ENCODE data around the gene REEP6.

Gene REEP6

DNA sequence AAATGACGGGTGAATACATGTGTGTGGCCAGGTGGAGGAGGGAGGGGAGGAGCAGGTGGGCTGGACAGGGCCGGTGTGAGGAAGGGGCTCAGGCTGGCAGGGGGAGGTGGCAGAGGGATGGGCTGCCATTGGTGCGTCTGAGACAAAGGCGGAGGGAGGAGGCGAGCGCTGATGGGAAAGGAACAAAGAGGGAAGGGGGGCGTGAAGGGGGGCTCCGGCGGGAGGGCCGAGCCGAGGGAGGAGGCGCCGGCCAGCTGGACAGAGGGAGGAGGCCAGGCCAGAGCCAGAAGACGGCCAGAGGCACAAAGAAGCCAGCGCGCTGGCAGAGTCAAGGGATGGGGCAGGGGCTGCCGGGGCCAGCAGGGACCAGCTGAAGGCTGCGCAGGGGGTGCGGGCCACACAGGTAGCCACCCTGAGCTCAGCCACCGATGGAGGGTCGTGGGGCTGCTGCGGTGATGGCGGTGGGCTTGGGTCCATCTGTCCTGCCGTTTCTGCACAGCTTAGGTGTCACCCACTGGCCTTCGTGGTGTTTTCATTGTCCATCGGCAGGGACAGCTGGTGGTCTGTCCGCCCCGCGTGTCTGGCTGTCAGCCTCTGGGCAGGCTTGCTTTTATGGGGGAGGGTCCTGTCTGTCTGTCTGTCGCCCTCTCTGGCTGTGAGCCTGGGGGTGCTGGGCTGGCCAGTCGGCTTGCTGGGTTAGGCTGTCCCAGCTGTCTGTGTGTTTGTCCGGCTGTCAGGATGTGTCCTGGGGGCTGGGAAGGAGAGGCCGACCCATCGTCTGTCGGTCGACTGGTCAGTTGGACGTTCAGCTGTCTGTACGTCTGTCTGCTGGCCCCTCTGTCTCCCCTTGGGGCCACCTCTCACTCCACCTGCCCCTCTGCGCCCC, 38.8 kb upstream of the REEP6 start:
- Histone ChIP-seq H3K27me3 (ENCODE audit: low read length) (no peaks in the 10 kb centered on the region), H3K9me3 (ENCODE audit: insufficient read depth, low read length) (no peaks in the 10 kb centered on the region), H3F3A (ENCODE audit: insufficient read depth) (no peaks in the 10 kb centered on the region), H3K4me2 (ENCODE audit: low read depth, low read length, poor library complexity, severe bottlenecking) (no peak overlapping the region), H4K20me1 (ENCODE audit: low read depth, low read length) (no peaks in the 10 kb centered on the region), H3K79me2 (ENCODE audit: insufficient read depth, low read length) (no peaks in the 10 kb centered on the region), H3K36me3 (ENCODE audit: low read length) (no peaks in the 10 kb centered on the region), H3K27ac (ENCODE audit: low read depth, low read length) (no peak overlapping the region), H3K4me3 (ENCODE audit: insufficient read depth, low read length, poor library complexity, severe bottlenecking) (no peak overlapping the region), H3K9ac (ENCODE audit: low read length) (no peak overlapping the region), H3K9me2 (replicated peaks; ENCODE audit: insufficient read depth, low read length) (no peaks in the 10 kb centered on the region), H2AFZ (ENCODE audit: low read depth, low read length, severe bottlenecking) (no peak overlapping the region)
- TF ChIP-seq, protein P1, sequence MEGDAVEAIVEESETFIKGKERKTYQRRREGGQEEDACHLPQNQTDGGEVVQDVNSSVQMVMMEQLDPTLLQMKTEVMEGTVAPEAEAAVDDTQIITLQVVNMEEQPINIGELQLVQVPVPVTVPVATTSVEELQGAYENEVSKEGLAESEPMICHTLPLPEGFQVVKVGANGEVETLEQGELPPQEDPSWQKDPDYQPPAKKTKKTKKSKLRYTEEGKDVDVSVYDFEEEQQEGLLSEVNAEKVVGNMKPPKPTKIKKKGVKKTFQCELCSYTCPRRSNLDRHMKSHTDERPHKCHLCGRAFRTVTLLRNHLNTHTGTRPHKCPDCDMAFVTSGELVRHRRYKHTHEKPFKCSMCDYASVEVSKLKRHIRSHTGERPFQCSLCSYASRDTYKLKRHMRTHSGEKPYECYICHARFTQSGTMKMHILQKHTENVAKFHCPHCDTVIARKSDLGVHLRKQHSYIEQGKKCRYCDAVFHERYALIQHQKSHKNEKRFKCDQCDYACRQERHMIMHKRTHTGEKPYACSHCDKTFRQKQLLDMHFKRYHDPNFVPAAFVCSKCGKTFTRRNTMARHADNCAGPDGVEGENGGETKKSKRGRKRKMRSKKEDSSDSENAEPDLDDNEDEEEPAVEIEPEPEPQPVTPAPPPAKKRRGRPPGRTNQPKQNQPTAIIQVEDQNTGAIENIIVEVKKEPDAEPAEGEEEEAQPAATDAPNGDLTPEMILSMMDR (IDR thresholded peaks at IDR 0.05; ENCODE audit: insufficient read depth, low read length, poor library complexity, severe bottlenecking): no peak
- no peak for TF ChIP-seq EZH2phosphoT487 (conservative IDR thresholded peaks at IDR 0.05; ENCODE audit: low read length)

DNA sequence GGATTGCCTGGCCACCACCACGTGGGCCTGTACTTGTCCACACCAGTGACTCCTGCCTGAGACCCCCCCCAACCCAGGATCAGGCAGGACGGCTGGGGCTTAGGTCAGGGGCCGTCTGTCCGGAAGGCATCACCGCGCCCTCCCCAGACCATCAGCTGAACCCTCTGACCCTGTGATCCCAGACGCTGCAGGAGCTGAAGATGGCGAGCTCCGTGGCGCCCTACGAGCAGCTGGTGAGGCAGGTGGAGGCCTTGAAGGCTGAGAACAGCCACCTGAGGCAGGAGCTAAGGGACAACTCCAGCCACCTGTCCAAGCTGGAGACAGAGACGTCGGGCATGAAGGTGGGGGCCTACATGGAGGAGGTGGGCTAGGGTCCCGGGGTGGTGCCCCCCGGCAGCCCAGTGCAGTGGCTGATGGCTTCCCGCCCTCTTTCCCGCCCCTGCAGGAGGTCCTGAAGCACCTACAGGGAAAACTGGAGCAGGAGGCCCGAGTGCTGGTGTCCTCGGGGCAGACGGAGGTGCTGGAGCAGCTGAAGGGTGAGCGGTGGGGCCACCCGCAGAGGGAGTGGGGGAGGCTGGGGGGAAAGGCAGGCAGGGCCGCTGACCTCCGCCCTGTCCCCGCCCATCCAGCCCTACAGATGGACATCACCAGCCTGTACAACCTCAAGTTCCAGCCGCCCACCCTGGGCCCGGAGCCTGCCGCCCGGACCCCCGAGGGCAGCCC, 38.0 kb upstream of the REEP6 start:
- H3K27ac ChIP-seq (ENCODE audit: low read depth, low read length): no peak overlapping the region
- no peaks in the 10 kb centered on the region for H3K79me2 ChIP-seq (ENCODE audit: insufficient read depth, low read length)
- no peaks in the 10 kb centered on the region for H3K9me3 ChIP-seq (ENCODE audit: insufficient read depth, low read length)
- no peaks in the 10 kb centered on the region for H3K36me3 ChIP-seq (ENCODE audit: low read length)
- H3K27me3 ChIP-seq (ENCODE audit: low read length): no peaks in the 10 kb centered on the region
- H2AFZ ChIP-seq (ENCODE audit: low read depth, low read length, severe bottlenecking): no peak overlapping the region
- H3K9me2 ChIP-seq (replicated peaks; ENCODE audit: insufficient read depth, low read length): no peaks in the 10 kb centered on the region
- H4K20me1 ChIP-seq (ENCODE audit: low read depth, low read length): no peaks in the 10 kb centered on the region
- H3F3A ChIP-seq (ENCODE audit: insufficient read depth): no peaks in the 10 kb centered on the region
- no peak overlapping the region for H3K4me2 ChIP-seq (ENCODE audit: low read depth, low read length, poor library complexity, severe bottlenecking)
- H3K9ac ChIP-seq (ENCODE audit: low read length): no peak overlapping the region
- TF ChIP-seq EZH2phosphoT487 (conservative IDR thresholded peaks at IDR 0.05; ENCODE audit: low read length): no peak
- TF ChIP-seq, protein P1 (IDR thresholded peaks at IDR 0.05; ENCODE audit: insufficient read depth, low read length, poor library complexity, severe bottlenecking): no peak
- no peak overlapping the region for H3K4me3 ChIP-seq (ENCODE audit: insufficient read depth, low read length, poor library complexity, severe bottlenecking)

DNA sequence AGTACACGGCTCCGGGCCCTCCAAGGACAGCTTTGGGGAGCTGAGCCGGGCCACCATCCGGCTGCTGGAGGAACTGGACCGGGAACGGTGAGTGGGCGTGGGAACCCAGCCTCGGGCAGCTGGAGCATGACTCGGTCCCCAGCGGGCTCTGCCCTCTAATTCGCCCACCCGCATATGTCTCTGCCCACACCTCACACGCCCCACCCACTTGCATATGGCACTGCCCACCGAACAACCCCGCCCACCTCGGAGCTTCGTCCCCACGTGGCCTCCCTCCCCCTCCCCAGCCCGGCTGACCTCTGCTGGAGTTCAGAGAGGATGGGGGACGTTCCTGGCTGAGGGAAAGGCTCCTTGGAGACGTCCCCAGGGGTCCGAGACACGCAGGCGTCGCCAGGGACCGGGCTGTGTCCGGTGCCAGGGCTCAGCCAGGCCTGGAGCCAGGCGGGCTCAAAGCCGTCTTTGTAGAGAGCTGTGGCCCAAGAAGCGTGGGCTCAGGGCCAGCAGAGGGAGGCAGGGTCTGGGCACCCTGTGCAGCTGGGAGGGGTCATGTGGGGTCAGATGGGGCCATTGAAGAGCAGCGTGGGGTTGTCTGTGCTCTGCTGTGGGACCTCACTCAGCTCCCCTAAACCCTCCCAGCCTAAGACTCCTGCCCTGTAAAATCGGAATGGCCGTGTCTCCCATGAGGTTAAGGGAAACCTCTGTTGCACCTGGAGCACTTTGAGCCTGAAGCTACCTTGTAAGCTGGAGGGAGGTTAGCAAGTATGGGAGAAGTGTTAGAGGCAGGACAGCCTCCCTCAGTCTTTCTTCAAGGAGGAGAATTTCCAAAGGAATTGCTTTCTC, 37.2 kb upstream of the REEP6 start:
- Histone ChIP-seq H3F3A (ENCODE audit: insufficient read depth) (no peaks in the 10 kb centered on the region), H3K79me2 (ENCODE audit: insufficient read depth, low read length) (no peaks in the 10 kb centered on the region), H3K27me3 (ENCODE audit: low read length) (no peaks in the 10 kb centered on the region), H3K9me2 (replicated peaks; ENCODE audit: insufficient read depth, low read length) (no peaks in the 10 kb centered on the region), H3K27ac (ENCODE audit: low read depth, low read length) (no peak overlapping the region), H4K20me1 (ENCODE audit: low read depth, low read length) (no peaks in the 10 kb centered on the region), H3K4me3 (ENCODE audit: insufficient read depth, low read length, poor library complexity, severe bottlenecking) (no peak overlapping the region), H3K4me2 (ENCODE audit: low read depth, low read length, poor library complexity, severe bottlenecking) (no peak overlapping the region), H2AFZ (ENCODE audit: low read depth, low read length, severe bottlenecking) (no peak overlapping the region), H3K36me3 (ENCODE audit: low read length) (no peaks in the 10 kb centered on the region), H3K9ac (ENCODE audit: low read length) (no peak overlapping the region), H3K9me3 (ENCODE audit: insufficient read depth, low read length) (no peaks in the 10 kb centered on the region)
- no peak for TF ChIP-seq EZH2phosphoT487 (conservative IDR thresholded peaks at IDR 0.05; ENCODE audit: low read length)
- TF ChIP-seq, protein P1 (IDR thresholded peaks at IDR 0.05; ENCODE audit: insufficient read depth, low read length, poor library complexity, severe bottlenecking): no peak

All from SU-DHL-6 (cell line).